Measurements from ENCODE around the gene TOX2.

- TF ChIP-seq POLR2A (IDR thresholded peaks at IDR 0.05; ENCODE audit: extremely low read depth, insufficient read length) (no peak), CTCF (IDR thresholded peaks at IDR 0.05; ENCODE audit: low read depth, low read length) (no peak)
These were observed 55.0 kb downstream of the TOX2 start for GRCh38 chr20:43969501-43970182.
